Measurements from ENCODE around the gene CUX1. TPM values are rescaled to one million over a fixed set of nuclear protein-coding genes. Genes with fewer than 3 reads are reported as not detected.
A peak's percentile ranks its signal among the peaks of the same experiment; 100 is the strongest.

CUX1 gene
- total RNA-seq, 4 donors from 2014 or later = 93.8 to 156 (median 112) TPM

DNA sequence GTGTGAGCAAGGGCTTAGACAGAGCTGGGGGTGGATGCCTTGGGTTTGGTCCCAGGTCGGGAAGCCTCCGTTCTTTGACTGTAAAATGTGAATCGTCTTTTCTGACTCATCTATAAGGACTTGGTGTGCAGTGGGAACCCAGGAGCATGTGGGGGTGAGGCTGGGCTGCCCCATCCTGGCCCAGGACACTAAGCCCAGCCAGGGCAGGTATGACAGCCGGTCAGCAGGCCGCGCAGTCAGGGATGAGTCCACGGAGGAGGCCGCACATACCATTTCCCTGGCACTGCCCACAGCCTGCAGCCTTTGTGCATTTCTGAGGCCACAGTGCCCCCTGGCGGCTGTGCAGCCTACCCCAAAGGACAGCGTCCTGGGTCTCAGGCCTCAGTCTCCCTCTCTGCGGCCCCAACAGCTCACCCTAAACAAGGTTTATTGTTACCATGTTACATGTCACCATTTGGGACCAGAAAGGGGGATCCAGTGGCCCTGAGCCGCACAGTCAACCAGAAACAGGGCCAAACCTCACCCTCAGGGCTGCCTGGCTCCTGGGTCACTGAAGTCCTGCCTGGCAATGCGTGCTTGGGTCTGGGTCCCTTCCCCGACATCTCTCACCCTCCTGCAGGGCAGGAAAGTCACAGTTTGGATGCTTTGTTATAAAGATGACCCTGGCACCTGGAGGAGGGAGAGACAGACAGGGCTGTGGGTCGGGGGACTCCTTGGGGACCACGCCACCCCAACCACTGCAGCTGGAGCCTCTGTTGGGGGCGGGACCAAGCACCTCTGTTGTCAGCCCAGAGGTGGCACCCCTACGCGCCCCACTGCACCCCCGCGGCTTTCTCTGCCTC lies 454.9 kb downstream of the CUX1 start:
- no peaks in the 10 kb centered on the region for H3K4me1 ChIP-seq
- intact Hi-C loops (cut with DNase I) = no loop called here
- 53 to 55% methylated on average over 18 to 21 of the region's 21 CpGs for WGBS, 2 donors
- no peak overlapping the region for H3K27ac ChIP-seq
- DNase-seq = peak; percentile 78 to 84
- H3K36me3 ChIP-seq = no peaks in the 10 kb centered on the region
- H3K27me3 ChIP-seq = no peaks in the 10 kb centered on the region
- H3K9me3 ChIP-seq = no peaks in the 10 kb centered on the region
- TF ChIP-seq, protein P1, sequence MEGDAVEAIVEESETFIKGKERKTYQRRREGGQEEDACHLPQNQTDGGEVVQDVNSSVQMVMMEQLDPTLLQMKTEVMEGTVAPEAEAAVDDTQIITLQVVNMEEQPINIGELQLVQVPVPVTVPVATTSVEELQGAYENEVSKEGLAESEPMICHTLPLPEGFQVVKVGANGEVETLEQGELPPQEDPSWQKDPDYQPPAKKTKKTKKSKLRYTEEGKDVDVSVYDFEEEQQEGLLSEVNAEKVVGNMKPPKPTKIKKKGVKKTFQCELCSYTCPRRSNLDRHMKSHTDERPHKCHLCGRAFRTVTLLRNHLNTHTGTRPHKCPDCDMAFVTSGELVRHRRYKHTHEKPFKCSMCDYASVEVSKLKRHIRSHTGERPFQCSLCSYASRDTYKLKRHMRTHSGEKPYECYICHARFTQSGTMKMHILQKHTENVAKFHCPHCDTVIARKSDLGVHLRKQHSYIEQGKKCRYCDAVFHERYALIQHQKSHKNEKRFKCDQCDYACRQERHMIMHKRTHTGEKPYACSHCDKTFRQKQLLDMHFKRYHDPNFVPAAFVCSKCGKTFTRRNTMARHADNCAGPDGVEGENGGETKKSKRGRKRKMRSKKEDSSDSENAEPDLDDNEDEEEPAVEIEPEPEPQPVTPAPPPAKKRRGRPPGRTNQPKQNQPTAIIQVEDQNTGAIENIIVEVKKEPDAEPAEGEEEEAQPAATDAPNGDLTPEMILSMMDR (IDR thresholded peaks at IDR 0.05) = peak; percentile 73 to 92 (median 86)
- no peak for TF ChIP-seq POLR2A (IDR thresholded peaks at IDR 0.05)
- no peak overlapping the region for H3K4me3 ChIP-seq (replicated peaks in 1 of 3)

DNA sequence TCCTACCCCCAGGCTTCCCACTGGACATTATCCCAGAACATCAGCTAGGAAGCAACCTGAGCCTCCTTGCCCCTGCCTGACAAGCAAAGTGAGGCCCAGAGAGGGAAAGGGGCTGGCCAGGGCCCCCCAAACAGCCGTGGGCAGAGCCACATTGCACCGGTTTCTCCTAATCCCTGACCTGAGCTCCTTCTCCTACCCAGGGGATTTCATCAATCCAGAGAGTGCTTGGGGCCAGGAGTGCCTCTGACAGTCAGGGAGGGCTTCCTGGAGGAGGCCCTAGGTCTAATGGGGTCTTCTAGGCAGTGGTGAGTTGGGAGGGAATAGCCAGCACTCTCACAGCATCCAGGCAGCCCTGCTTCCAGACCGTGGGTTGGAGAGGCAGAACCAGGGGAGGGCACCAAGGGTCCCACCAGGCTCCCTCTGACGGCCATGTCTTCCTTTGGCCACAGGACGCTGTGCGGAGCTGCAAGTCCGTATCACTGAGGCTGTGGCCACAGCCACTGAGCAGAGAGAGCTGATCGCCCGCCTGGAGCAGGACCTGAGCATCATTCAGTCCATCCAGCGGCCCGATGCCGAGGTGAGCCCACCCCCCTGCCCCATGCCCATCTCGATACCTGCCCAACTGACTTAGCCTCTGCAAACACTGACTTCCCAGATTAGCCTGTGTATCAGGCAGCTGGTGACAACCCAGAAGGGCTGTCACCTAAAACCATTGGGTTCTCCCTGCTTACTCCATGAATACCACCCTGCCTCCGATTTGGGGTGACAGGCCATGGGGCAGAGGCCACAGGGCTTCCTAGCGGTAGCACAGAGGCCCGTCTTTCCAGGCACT lies 455.7 kb downstream of the CUX1 start:
- Histone ChIP-seq H3K36me3 (no peaks in the 10 kb centered on the region), H3K4me1 (no peaks in the 10 kb centered on the region), H3K27me3 (no peaks in the 10 kb centered on the region), H3K4me3 (replicated peaks in 1 of 3) (no peak overlapping the region), H3K27ac (no peak overlapping the region), H3K9me3 (no peaks in the 10 kb centered on the region)
- DNase-seq = no peak
- TF ChIP-seq, protein P1 (IDR thresholded peaks at IDR 0.05) = no peak
- TF ChIP-seq POLR2A (IDR thresholded peaks at IDR 0.05) = no peak
- WGBS, 2 donors = 84 to 88% methylated on average over 5 to 16 of the region's 16 CpGs
- intact Hi-C loops (cut with DNase I) = loop anchor here (1.0 kb wide), 1 partner anchor 730 kb away; no protein-coding TSS in a partner anchor

DNA sequence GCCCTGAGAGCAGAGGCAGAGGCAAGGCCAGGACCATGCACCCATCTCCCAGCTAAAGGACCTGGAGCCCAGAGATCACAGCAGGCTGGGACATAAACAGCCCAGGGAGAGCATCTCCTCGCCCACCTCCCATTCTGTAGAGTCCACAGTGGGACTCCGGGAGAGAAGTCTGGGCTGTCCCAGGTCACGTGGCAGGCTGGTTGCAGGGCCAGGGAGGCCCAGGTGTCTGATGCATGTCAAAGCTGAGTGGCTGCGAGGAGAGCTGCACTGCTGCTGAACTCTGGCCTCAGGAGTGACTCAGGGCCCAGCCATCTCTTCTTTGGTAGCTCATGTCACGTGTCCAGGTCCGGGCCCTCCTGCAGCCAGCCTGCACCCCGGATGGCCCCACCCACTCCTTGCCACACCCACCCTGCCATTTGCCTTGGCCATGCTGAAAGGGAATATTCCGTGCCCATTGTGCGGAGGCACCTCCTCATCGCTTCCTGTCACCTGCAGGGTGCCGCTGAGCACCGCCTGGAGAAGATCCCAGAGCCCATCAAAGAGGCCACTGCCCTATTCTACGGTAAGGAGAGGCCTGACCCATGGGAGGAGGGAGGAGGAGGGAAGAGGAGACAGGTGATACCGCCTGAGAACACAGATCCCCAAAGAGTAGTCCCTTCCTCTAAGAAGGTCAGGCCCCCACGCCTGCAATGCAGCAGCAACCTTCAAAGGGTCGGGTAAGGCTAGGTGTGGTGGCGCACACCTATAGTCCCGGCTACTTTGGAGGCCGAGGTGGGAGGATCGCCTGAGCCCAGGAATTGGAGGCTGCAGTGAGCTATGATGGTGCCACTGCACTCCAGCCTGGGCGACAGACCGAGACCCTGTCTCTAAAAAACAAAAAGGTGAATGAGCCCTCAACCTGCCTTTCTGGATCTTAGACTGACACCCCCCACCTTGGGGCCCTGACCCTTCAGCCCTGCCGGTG lies 456.6 kb downstream of the CUX1 start:
- H3K9me3 ChIP-seq = no peaks in the 10 kb centered on the region
- WGBS, 2 donors = 85 to 89% methylated on average over 19 to 21 of the region's 23 CpGs
- no peaks in the 10 kb centered on the region for H3K36me3 ChIP-seq
- DNase-seq = no peak
- H3K27me3 ChIP-seq = no peaks in the 10 kb centered on the region
- H3K4me1 ChIP-seq = no peaks in the 10 kb centered on the region
- intact Hi-C loops (cut with DNase I) = loop anchor here (1.0 kb wide), 1 partner anchor 731 kb away; no protein-coding TSS in a partner anchor
- no peak overlapping the region for H3K4me3 ChIP-seq (replicated peaks in 1 of 3)
- TF ChIP-seq POLR2A (IDR thresholded peaks at IDR 0.05) = no peak
- TF ChIP-seq, protein P1 (IDR thresholded peaks at IDR 0.05) = no peak
- H3K27ac ChIP-seq = no peak overlapping the region

DNA sequence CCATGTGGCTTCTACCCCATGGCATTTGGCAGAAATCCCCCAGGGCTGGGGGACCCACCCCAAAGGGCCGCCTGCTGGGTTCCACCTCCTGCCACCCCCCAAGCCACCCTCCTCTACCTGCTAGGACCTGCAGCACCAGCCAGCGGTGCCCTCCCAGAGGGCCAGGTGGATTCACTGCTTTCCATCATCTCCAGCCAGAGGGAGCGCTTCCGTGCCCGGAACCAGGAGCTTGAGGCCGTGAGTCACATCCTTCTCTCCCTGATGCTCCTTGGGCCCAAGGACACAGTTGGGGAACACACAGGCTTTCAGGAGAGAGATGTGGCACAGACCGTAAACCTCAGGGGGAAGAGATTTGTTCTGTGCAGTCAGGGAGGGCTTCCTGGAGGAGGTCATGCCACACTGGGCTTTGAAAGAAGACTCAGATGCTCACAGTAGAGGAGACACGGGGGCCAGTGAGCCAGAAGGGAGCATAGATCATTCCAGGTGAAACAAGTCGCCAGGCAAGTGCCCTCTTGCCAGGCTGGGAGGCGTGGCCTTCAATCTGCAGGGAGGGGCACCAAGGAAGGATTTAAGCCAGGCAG lies 457.8 kb downstream of the CUX1 start:
- DNase-seq = no peak
- no peaks in the 10 kb centered on the region for H3K27me3 ChIP-seq
- H3K9me3 ChIP-seq = no peaks in the 10 kb centered on the region
- H3K4me1 ChIP-seq = peaks cover 0 to 5% of the 10 kb centered on the region in 2 donors
- TF ChIP-seq, protein P1 (IDR thresholded peaks at IDR 0.05) = no peak
- TF ChIP-seq POLR2A (IDR thresholded peaks at IDR 0.05) = no peak
- no peak overlapping the region for H3K27ac ChIP-seq
- intact Hi-C loops (cut with DNase I) = no loop called here
- H3K4me3 ChIP-seq (replicated peaks in 1 of 3) = no peak overlapping the region
- 95 to 96% methylated on average over 6 of the region's 10 CpGs for WGBS, 2 donors
- H3K36me3 ChIP-seq = no peaks in the 10 kb centered on the region
